ENCODE results near the gene IL6R.

DNA sequence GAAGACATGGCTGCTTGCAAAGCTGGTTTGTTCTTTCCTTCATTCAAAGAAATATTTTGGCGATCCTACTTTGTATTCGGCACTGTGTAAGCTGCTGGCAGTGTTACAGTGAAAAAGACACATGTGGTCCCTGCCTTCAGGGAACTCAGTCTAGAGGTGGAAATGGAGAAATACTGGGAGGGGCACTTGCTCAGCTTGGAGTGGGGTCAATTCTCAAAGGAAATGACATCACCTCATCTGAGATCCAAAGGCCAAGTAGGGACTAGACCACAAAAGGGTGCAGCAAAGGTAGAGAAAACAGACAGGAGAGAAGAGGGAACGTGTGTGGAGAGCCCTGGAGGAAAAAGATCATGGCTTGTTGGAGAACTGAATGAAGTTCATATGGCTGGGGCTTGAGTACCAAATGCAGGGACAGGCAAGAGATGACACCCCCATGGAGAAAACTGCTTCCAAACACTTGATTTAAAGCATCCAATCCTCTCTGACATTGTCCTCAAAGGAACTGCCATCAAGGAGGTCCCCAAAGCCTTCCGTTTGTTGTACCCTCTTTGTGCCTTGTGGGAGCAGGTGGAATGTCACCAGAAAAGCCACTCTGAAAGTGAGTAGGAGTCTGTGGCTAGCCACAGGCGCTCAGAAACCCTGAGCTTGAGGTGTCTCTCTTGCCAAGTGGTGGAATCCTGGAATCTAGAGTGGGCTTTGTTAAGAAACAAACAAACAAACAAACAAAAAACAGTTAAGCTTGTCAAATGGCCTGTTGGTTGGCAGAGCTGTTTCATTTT is 48.6 kb downstream of the IL6R start:
- TF ChIP-seq, protein P1, sequence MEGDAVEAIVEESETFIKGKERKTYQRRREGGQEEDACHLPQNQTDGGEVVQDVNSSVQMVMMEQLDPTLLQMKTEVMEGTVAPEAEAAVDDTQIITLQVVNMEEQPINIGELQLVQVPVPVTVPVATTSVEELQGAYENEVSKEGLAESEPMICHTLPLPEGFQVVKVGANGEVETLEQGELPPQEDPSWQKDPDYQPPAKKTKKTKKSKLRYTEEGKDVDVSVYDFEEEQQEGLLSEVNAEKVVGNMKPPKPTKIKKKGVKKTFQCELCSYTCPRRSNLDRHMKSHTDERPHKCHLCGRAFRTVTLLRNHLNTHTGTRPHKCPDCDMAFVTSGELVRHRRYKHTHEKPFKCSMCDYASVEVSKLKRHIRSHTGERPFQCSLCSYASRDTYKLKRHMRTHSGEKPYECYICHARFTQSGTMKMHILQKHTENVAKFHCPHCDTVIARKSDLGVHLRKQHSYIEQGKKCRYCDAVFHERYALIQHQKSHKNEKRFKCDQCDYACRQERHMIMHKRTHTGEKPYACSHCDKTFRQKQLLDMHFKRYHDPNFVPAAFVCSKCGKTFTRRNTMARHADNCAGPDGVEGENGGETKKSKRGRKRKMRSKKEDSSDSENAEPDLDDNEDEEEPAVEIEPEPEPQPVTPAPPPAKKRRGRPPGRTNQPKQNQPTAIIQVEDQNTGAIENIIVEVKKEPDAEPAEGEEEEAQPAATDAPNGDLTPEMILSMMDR (IDR thresholded peaks at IDR 0.05; ENCODE audit: low read length): no peak
- TF ChIP-seq EZH2 (optimal IDR thresholded peaks at IDR 0.05; ENCODE audit: low read depth, low read length): no peak
- no peak for TF ChIP-seq EZH2phosphoT487 (IDR thresholded peaks at IDR 0.05; ENCODE audit: low read length)

Measured in MM.1S (cell line).